ENCODE data around the gene LYST. TPM values are rescaled to one million over a fixed set of nuclear protein-coding genes. Genes with fewer than 3 reads are reported as not detected.
"Not testable (repeated sequence)": the region's sequence is repeated elsewhere in the genome, so short reads cannot be mapped to it uniquely, and the experiment has no call there.

The LYST gene
- total RNA-seq, 2 experiments from 2014 or later, result 34.4 to 36.0 TPM

- Mint-ChIP-seq H3K4me1 (no peaks in the 10 kb centered on the region), H3K4me3 (no peak overlapping the region), H3K27ac (no peak overlapping the region), H3K9me3 (no peaks in the 10 kb centered on the region), H3K36me3 (ENCODE audit: low read depth) (peaks cover 44% of the 10 kb centered on the region), H3K27me3 (no peaks in the 10 kb centered on the region)
- DNase-seq, result no peak
- CTCF ChIA-PET, result interaction anchor here (1.1 to 1.4 kb wide), 2 partner anchors 182 to 286 kb away, joined by 3 to 5 read pairs; partner anchors contain the start of gene B3GALNT2
- POLR2A ChIA-PET, result interaction anchor here (0.6 kb wide), 1 partner anchor 482 kb away, joined by 4 read pairs; no protein-coding TSS in a partner anchor
Measured at GRCh38 chr1:235790123-235790522, 76.6 kb downstream of the LYST start.

- not testable (repeated sequence) for DNase-seq, H3K4me1 Mint-ChIP-seq, H3K9me3 Mint-ChIP-seq, H3K4me3 Mint-ChIP-seq, H3K27ac Mint-ChIP-seq, H3K27me3 Mint-ChIP-seq
- POLR2A ChIA-PET, result interaction anchor here (2.2 kb wide), 1 partner anchor 185 kb away, joined by 7 read pairs; no protein-coding TSS in a partner anchor
- CTCF ChIA-PET, result interaction anchor here (0.6 kb wide), 1 partner anchor 127 kb away, joined by 3 read pairs; no protein-coding TSS in a partner anchor
- peaks cover 27% of the 10 kb centered on the region for H3K36me3 Mint-ChIP-seq (ENCODE audit: low read depth)
Measured at GRCh38 chr1:235786227-235786898, 80.3 kb downstream of the LYST start.

GRCh38 chr1:235784950-235785349 lies 81.8 kb downstream of the LYST start:
- Mint-ChIP-seq H3K4me3 (no peak overlapping the region), H3K27me3 (no peaks in the 10 kb centered on the region)

GRCh38 chr1:235783148-235783776 lies 83.4 kb downstream of the LYST start:
- peaks cover 14% of the 10 kb centered on the region for H3K36me3 Mint-ChIP-seq (ENCODE audit: low read depth)
- no peak overlapping the region for H3K27ac Mint-ChIP-seq
- H3K27me3 Mint-ChIP-seq, result no peaks in the 10 kb centered on the region
- no peaks in the 10 kb centered on the region for H3K9me3 Mint-ChIP-seq
- CTCF ChIA-PET, result interaction anchor here (0.6 to 3.7 kb wide), 27 partner anchors 9 to 550 kb away, joined by 3 to 26 read pairs (median 3); partner anchors contain the start of gene B3GALNT2
- no peaks in the 10 kb centered on the region for H3K4me1 Mint-ChIP-seq
- POLR2A ChIA-PET, result interaction anchor here (1.0 kb wide), 1 partner anchor 269 kb away, joined by 3 read pairs; no protein-coding TSS in a partner anchor
- no peak overlapping the region for H3K4me3 Mint-ChIP-seq
- no peak for DNase-seq

More at GRCh38 chr1:235784950-235785349, 81.8 kb downstream of the LYST start:
- H3K27ac Mint-ChIP-seq, result no peak overlapping the region
- CTCF ChIA-PET, result interaction anchor here (0.6 to 3.7 kb wide), 9 partner anchors 8 to 280 kb away, joined by 3 to 26 read pairs (median 3); no protein-coding TSS in a partner anchor
- H3K4me1 Mint-ChIP-seq, result no peaks in the 10 kb centered on the region
- POLR2A ChIA-PET, result interaction anchor here (2.2 kb wide), 1 partner anchor 187 kb away, joined by 7 read pairs; no protein-coding TSS in a partner anchor
- H3K9me3 Mint-ChIP-seq, result no peaks in the 10 kb centered on the region
- peaks cover 22% of the 10 kb centered on the region for H3K36me3 Mint-ChIP-seq (ENCODE audit: low read depth)
- no peak for DNase-seq

- H3K36me3 Mint-ChIP-seq (ENCODE audit: low read depth), result peaks cover 14% of the 10 kb centered on the region
- no peaks in the 10 kb centered on the region for H3K4me1 Mint-ChIP-seq
- no peaks in the 10 kb centered on the region for H3K9me3 Mint-ChIP-seq
- H3K27ac Mint-ChIP-seq, result no peak overlapping the region
- no peaks in the 10 kb centered on the region for H3K27me3 Mint-ChIP-seq
- CTCF ChIA-PET, result interaction anchor here (0.6 to 3.7 kb wide), 24 partner anchors 9 to 549 kb away, joined by 3 to 26 read pairs (median 4); partner anchors contain the start of gene B3GALNT2
- POLR2A ChIA-PET, result interaction anchor here (1.0 kb wide), 1 partner anchor 269 kb away, joined by 3 read pairs; no protein-coding TSS in a partner anchor
- no peak overlapping the region for H3K4me3 Mint-ChIP-seq
- DNase-seq, result no peak
Measured at GRCh38 chr1:235782601-235783000, 84.1 kb downstream of the LYST start.

- H3K27ac Mint-ChIP-seq, result no peak overlapping the region
- no peak overlapping the region for H3K4me3 Mint-ChIP-seq
- no peaks in the 10 kb centered on the region for H3K27me3 Mint-ChIP-seq
- ChIA-PET CTCF (interaction anchor here (1.2 to 1.6 kb wide), 3 partner anchors 268 to 549 kb away, joined by 3 to 8 read pairs (median 5); partner anchors contain the start of gene B3GALNT2), POLR2A (no interaction called here)
- H3K36me3 Mint-ChIP-seq (ENCODE audit: low read depth), result peaks cover 11% of the 10 kb centered on the region
- no peak for DNase-seq
- no peaks in the 10 kb centered on the region for H3K4me1 Mint-ChIP-seq
- no peaks in the 10 kb centered on the region for H3K9me3 Mint-ChIP-seq
Measured at GRCh38 chr1:235781807-235782206, 84.9 kb downstream of the LYST start.

GRCh38 chr1:235779770-235780169 lies 86.9 kb downstream of the LYST start:
- H3K9me3 Mint-ChIP-seq, result no peaks in the 10 kb centered on the region
- H3K27ac Mint-ChIP-seq, result no peak overlapping the region
- no peaks in the 10 kb centered on the region for H3K4me1 Mint-ChIP-seq
- ChIA-PET CTCF (no interaction called here), POLR2A (no interaction called here)
- no peak for DNase-seq
- H3K4me3 Mint-ChIP-seq, result no peak overlapping the region
- no peaks in the 10 kb centered on the region for H3K27me3 Mint-ChIP-seq
- peaks cover 11% of the 10 kb centered on the region for H3K36me3 Mint-ChIP-seq (ENCODE audit: low read depth)

- H3K4me1 Mint-ChIP-seq, result peaks cover 2% of the 10 kb centered on the region
- DNase-seq, result no peak
- POLR2A ChIA-PET, result interaction anchor here (0.6 kb wide), 1 partner anchor 554 kb away, joined by 3 read pairs; no protein-coding TSS in a partner anchor
- no peaks in the 10 kb centered on the region for H3K9me3 Mint-ChIP-seq
- H3K27ac Mint-ChIP-seq, result no peak overlapping the region
- no peaks in the 10 kb centered on the region for H3K27me3 Mint-ChIP-seq
- CTCF ChIA-PET, result interaction anchor here (0.7 kb wide), 1 partner anchor 9 kb away, joined by 3 read pairs; no protein-coding TSS in a partner anchor
- peaks cover 18% of the 10 kb centered on the region for H3K36me3 Mint-ChIP-seq (ENCODE audit: low read depth)
- no peak overlapping the region for H3K4me3 Mint-ChIP-seq
Measured at GRCh38 chr1:235776396-235776795, 90.3 kb downstream of the LYST start.

- no peaks in the 10 kb centered on the region for H3K27me3 Mint-ChIP-seq
- H3K27ac Mint-ChIP-seq, result no peak overlapping the region
- no peaks in the 10 kb centered on the region for H3K9me3 Mint-ChIP-seq
- peaks cover 2% of the 10 kb centered on the region for H3K4me1 Mint-ChIP-seq
- H3K36me3 Mint-ChIP-seq (ENCODE audit: low read depth), result peaks cover 21% of the 10 kb centered on the region
- ChIA-PET CTCF (no interaction called here), POLR2A (no interaction called here)
- H3K4me3 Mint-ChIP-seq, result no peak overlapping the region
- no peak for DNase-seq
Measured at GRCh38 chr1:235775246-235775860, 91.4 kb downstream of the LYST start.

GRCh38 chr1:235767795-235768194 lies 98.9 kb downstream of the LYST start:
- Mint-ChIP-seq H3K36me3 (ENCODE audit: low read depth) (peaks cover 16% of the 10 kb centered on the region), H3K4me1 (peaks cover 7% of the 10 kb centered on the region), H3K4me3 (no peak overlapping the region), H3K27me3 (no peaks in the 10 kb centered on the region), H3K27ac (no peak overlapping the region), H3K9me3 (no peaks in the 10 kb centered on the region)
- DNase-seq, result no peak
- ChIA-PET POLR2A (no interaction called here), CTCF (interaction anchor here (1.1 kb wide), 1 partner anchor 15 kb away, joined by 3 read pairs; no protein-coding TSS in a partner anchor)

GRCh38 chr1:235766794-235767285 lies 99.9 kb downstream of the LYST start:
- Mint-ChIP-seq H3K4me3 (no peak overlapping the region), H3K9me3 (no peaks in the 10 kb centered on the region), H3K27me3 (no peaks in the 10 kb centered on the region), H3K27ac (no peak overlapping the region), H3K36me3 (ENCODE audit: low read depth) (peaks cover 17% of the 10 kb centered on the region), H3K4me1 (peaks cover 7% of the 10 kb centered on the region)
- POLR2A ChIA-PET, result no interaction called here
- CTCF ChIA-PET, result interaction anchor here (1.1 kb wide), 1 partner anchor 16 kb away, joined by 3 read pairs; no protein-coding TSS in a partner anchor
- no peak for DNase-seq

- Mint-ChIP-seq H3K27me3 (no peaks in the 10 kb centered on the region), H3K4me1 (peaks cover 7% of the 10 kb centered on the region), H3K36me3 (ENCODE audit: low read depth) (peaks cover 25% of the 10 kb centered on the region), H3K9me3 (no peaks in the 10 kb centered on the region), H3K4me3 (no peak overlapping the region), H3K27ac (no peak overlapping the region)
- ChIA-PET CTCF (interaction anchor here (1.0 kb wide), 1 partner anchor 19 kb away, joined by 3 read pairs; no protein-coding TSS in a partner anchor), POLR2A (no interaction called here)
- no peak for DNase-seq
Measured at GRCh38 chr1:235763962-235764361, 102.7 kb downstream of the LYST start.

Measured in activated CD4-positive, alpha-beta memory T cell treated with anti-CD3 and anti-CD28 coated beads, Interleukin-2, amount 10 ng/mL, durations not matched to agents 7 days and 5 days (primary cell).